NOMO-1 (cell line): ENCODE results near the gene DYRK2.

ENCODE experiments used
- DNase-seq, 2 experiments: peaks; one replicate each; lab custom pipeline; 2025; ENCODE audit not compliant: unreplicated experiment in 2 of 2; lab: John Stamatoyannopoulos, UW

DYRK2 gene

DNA sequence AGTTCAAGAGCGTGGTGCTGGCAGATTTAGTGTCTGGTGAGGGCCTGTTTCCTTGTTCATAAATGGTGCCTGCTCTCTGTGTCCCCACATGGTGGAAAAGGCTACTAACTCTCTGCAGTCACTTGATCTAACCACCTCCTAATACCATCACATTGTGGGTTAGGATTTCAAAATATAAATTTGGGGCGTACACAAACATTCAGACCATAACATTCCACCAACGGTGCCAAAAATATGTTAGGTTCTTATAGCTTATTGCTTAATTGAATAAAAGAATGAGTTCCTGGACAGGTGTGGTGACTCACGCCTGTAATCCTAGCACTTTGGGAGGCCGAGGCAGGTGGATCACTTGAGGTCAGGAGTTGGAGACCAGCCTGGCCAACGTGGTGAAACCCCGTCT, 3.4 kb upstream of the DYRK2 start:
- DNase-seq = no peak

DNA sequence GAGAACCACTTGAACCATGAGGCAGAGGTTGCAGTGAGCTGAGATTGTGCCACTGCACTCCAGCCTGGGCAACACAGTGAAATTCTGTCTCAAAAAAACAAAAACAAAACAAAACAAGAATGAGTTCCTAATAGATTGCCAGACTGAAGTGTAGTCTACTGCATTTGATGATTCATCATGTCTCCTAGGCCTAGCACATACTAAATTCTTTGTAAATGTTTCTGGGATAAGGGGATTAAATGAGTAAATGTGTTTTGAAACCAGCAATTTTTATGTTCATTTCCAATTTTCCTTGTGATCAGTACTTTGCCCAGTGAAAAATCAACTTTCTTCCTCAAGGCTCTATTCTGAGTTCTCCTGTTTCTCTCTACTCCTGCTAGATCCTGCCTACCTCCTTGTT, 2.9 kb upstream of the DYRK2 start:
- no peak for DNase-seq

DNA sequence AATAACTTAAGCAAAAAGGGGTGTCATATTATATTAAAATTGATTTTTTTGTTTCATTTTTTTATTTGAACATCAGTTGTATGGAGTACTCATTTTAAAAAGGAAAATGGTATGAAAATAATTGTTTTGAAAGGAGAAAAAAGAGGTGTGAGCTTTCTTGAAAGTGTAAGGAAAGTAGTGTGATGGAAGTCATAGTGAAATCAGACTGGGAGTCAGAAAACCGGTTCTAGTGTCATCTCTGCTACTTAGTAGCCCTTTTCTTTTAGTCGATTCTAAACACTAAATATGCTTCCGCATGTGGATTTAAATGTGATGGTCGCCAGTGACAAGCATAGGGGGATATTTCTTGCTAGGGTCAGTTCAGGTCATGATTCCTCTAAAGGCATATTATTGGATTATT, 1.8 kb upstream of the DYRK2 start:
- no peak for DNase-seq

DNA sequence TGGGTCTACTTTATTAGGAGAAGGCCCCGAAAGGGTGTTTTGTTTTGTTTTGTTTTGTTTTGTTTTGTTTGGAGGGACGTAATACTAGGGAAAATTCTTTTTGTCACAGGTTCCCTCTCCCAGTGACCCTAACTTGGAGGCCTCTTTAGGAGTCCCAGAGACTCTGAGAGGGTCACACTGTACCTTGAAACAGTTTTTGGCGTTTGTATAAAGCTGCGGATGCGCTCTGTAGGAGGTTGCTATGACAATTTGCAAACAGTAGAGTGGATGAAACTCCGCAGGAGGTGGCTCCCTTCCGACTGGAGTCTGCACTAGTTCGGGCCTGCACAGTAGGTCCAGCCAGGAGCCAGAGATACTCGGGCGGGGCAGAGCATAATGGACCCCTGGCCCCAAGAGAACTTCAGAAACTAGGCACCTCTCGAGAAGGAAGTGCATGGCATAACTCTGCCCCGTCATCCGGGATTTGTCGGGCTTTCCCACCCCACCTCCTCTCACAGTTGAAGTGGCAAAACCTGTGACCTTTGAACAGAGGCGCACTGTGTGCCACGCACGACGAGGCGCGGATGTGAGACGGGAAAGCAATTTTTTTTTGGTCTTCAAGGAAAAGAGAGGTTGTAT, 1.3 kb upstream of the DYRK2 start:
- no peak for DNase-seq

DNA sequence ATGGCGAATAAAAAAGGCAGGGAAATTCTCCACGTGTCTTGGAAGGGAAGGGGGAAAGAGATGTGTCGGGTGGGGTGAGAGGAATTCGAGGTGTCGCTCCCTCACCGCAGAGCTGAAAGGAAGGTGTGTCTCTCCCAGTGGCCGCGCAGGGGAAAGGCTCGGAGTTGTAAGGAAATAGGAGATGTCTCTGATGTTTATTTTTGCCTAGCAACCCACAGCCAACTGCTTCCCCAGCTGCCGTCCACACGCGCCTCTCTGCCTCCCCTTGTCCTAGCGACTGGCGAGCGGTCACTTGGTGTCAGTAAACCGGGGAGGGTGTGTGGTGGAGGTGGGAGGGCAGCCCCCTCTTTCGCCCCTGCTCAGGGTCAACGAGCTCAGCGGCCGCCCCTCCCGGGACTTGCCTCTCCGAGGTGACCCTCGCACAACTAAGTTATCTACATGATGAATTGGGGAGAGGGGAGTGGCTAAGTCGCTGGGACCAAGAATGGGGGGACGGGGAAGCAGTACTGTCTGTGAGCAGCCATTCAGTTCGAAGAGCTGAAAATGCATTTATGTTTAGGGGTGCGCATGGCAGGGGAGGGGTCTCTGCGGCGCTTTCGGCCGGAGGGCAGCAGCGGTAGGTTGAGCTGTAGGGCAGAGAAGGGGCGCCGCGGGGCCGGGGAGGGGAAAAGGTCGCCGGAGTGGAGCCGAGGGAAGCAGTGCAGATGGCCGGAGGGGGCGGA, 585 bp upstream of the DYRK2 start:
- DNase-seq = peak; percentile 66 to 71

DNA sequence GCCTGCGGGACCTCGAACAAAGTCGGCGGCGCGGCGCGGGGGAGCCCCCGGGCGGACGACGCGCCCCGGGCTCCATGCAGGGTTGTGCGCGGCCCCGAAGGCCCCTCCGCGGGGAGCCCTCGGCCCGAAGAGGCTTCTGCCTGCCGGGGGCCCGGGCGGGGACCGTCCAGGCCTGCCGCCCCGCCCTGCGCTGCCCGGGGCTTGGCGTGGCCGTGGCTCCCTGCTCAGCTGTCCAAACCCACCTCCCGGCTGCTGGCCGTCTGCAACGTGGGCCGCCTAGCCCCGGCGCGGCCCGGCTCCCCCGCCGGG, 670 bp downstream of the DYRK2 start:
- no peak for DNase-seq

DNA sequence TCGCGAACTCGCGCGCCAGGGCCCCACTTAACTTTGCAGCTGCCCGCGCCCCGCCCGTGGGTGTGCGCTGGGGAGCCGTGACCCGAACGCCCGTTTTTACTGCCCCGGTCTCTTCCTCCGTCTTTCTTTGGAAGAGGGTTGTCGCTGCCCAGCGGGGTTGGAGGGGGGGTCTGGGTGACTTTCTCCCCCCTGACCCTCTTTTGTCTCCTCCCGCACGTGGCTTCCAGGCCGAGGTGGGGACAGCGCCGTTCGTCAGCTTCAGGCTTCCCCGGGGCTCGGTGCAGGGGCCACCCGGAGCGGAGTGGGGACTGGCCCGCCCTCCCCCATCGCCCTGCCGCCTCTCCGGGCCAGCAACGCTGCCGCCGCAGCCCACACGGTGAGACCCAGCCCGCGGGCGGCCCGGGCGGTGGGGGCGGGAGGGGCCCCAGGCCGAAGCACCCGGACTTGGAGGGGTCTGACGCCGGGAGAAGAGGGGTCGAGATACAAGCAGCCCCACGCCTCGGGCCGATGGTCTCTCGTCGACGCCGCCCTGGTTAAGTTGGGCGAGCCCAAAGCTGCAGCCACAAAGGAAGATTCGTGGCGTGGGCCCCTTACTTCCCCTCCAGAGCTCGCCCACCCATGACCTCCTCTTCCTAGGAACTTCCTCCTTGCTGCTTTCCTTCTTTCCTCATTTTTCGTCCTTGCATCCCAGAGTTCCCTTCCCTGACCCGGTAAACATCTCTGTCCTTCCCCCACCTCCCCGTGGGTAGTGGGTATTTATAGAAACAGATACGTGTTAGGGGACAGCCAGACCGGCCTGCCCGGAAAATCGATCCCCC, 1.2 kb downstream of the DYRK2 start:
- no peak for DNase-seq

DNA sequence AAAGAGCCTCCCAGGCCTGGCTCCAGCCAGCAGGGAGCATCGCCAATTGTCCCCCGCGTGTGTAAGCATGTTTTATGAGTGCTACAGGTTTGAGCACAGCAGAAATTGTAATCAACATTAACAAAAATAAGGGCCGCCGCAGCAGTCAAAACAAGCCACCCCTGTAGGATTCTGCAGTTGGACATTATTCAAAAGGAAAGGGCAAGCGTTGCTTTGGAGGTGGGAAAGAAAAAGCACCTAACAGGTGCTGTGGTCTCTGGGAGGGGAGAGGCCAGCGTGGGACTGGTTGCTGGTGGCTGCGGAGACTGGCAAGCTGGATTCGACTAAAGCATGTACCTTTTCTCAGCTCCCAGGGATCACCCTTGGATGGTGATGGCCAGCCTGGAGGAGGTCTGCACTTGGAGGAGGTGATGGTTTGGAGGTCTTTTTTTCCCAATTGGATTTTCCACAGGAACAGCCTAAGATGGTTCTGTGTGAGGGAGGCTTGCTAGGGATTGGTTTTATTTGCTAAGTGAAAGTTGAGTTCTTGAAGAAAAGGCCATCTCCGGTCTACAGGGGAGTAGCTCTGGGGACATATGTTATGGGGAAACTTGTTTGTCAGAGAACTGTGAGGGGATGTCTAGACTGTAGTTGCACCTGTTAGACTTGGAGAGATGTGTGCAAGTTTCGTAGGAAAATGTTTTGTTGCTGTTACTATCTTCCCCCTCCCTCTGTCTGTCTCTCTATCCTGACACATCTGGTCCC, 2.0 kb downstream of the DYRK2 start:
- no peak for DNase-seq

DNA sequence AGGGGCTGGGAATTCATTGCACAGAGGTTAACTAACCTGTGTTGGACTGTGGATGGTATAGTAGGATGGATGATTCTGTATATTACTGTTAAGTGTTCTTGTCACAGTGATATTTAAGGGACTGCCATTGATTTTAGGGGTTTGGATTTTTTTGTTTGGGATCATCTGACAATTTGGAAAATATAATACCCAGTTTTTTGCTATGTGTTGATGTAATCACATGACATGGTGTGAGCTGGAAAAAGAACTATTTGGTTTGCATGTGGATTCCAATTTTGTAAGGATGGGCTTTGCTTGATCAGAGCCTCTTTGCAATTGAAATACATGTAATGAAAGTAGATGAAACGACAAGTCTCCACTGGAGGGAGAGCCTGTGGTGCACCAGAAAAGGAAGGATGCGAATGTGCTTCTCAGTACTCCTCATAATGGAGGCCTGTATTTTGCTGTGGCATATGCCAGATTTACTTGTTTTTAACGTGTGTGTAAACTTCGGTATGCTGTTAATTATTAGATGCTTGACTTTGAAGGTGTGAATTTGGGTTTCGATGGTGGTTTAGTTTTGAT, 2.7 kb downstream of the DYRK2 start:
- DNase-seq = peak in 1 of 2 experiments; percentile 27

DNA sequence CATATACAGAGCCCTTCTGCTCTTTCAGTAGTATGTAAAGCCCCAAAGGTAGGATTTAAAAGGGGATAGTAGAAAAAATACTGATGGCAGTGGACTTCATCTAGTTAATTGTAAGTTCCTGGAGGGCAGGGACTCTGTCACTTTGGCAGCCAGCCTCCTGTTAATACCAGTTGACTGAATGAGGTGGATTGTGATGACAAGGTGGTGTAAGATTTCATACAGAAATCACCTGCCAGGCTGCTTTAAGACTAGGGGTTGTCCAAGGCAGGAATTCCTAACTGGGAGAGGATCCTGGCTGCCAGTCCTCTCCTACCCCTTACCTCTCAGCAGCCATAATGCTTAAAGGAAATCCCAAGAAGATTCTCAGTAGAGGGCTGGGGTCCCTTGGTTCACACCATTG, 7.3 kb downstream of the DYRK2 start:
- no peak for DNase-seq

DNA sequence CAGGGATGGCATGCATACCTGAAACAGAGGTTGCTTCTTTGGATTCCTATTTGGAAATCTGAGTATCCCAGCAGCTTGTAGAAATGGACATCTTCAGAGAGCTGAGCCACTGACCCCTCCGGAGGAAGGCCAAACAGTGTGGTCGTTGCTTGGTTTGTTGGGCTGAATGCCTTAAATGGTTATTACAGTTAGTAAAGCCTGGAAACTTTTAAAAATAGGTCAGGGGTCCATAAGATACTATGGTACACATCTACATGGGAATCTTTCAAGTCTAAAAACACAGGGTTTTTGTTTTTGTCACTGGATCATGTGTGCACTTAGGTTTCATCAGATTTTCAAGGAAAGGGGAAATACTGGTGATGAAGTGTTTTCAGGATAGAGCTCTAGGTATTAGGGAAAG, 7.7 kb downstream of the DYRK2 start:
- no peak for DNase-seq

DNA sequence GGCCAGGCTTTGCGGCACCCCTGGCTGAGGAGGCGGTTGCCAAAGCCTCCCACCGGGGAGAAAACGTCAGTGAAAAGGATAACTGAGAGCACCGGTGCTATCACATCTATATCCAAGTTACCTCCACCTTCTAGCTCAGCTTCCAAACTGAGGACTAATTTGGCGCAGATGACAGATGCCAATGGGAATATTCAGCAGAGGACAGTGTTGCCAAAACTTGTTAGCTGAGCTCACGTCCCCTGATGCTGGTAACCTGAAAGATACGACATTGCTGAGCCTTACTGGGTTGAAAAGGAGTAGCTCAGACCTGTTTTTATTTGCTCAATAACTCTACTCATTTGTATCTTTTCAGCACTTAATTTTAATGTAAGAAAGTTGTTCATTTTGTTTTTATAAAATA, 9.9 kb downstream of the DYRK2 start:
- no peak for DNase-seq

DNA sequence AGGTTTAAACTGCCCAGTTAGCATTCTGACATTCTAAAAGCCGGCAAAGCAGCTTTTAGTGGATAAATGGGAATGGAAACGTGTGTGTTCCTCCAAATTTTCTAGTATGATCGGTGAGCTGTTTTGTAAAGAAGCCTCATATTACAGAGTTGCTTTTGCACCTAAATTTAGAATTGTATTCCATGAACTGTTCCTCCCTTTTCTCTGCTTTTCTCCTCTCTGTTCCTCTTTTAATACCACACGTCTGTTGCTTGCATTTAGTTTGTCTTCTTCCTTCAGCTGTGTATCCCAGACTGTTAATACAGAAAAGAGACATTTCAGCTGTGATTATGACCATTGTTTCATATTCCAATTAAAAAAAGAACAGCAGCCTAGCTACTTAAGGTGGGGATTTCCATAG, 10.7 kb downstream of the DYRK2 start:
- no peak for DNase-seq

DNA sequence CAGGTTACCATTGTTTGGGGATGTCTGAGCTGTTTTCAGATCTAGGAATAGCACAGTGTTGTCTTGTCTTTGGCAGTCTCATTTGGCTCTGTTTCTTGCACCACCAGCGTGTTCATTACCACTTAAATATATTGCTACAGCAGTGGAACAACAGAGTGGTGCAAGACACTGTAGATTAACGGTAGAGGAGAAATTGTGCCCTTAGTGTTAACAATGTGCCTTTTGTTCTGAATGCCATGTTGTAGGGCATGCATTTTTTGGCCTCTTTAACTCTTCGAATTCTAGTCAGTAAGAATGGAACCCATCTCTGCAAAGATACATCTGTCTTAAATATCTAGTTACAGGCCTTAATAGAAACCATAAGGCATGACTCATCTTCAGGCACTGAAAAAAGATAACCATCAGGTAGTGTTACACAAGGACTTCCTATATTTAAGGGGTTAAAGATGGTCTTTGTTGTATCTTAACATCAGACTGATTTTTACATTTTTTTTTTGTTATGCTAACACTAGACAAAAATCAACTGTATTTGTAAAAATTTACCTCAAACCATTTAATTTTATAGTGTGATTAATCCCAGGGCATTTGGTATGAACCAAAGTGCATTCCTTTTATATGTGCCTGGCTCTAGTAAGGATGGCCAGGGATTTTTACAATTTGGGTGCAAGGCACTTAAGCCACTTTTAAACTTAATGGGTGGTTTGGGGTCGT, 12.9 kb downstream of the DYRK2 start:
- DNase-seq = peak in 1 of 2 experiments; percentile 6

DNA sequence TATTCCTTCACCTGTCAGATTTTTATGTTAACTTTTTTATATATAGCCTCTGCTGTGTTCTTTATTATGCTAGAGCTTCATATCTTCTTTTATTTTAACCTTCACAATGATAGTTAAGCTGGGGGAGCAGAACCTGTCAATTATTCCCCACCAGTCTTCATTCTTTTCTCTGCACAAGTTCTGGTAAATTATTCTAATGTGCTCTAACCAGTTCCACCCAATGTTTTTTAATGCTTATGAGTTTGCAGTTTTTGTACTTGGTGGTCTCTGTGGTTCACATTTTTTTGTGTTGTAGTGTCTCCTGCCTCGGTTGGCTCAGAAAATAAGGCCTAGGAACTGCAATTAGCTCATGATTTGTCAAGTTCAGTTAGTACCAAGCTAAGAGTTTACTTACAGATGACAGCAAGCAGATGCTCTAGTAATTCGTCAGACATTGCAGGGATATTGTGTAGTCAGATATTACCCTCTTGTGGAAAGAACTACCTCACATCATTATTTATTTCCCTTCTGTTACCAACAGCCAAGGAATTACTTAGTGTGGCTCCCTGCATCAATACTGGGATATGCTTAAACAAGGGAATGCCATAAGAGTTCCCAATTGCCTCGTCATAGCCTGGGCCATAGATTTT, 14.5 kb downstream of the DYRK2 start:
- no peak for DNase-seq

DNA sequence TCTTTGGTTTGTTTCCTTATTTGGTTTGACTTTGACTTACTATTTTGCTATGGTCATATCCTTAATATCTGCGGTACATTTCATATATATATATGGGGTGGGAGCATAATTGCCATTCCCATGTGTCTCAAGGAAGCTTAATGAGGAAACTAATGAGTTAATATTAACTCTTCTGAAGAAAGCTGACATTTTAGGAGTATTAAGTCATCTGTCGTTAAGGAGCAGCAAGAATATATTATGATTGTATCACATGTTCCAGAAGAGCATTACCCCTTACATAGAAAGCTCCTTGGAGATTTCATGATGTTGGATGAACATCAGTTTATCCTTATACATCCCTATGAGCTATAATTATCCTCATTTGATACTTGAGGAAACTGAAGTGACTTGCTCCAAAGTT, 15.6 kb downstream of the DYRK2 start:
- DNase-seq = no peak

DNA sequence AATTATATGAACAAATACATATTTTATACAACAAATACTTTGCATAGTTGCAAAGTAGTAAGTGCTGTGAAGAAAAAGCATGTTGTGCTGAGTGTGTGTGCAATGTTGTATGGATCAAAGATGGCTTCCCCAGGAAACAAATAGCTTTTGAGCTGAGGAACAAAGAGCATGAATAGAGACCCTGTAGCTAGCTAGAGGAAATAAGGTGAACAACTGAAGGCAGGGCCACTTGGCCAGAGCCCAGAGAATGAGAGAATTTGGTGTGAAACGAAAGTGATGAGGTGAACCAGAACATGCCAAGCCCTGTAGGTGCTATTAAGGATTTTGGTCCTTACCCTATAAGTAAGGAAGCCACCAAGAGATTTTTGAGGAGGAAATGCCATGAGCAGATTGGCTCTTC, 17.1 kb downstream of the DYRK2 start:
- DNase-seq = no peak

DNA sequence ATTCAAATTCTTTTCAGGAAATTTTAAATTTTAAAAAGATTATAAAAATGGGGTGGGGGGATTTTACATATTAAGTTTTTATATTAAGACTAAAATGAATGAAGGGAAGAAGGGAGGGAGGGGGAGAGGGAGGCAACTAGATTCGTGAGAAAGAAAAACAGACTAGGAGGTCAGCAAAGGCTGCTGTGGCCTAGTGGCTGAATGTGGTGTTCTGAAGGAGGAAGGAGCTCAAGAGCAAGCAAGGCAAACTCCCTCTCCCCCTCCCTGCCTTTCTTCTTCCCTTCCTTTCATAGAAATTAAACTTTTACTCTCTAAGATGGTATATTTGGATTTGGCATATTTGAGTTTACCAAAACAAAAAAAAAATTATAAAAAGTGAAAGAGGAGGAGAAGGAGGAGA, 18.1 kb downstream of the DYRK2 start:
- no peak for DNase-seq

DNA sequence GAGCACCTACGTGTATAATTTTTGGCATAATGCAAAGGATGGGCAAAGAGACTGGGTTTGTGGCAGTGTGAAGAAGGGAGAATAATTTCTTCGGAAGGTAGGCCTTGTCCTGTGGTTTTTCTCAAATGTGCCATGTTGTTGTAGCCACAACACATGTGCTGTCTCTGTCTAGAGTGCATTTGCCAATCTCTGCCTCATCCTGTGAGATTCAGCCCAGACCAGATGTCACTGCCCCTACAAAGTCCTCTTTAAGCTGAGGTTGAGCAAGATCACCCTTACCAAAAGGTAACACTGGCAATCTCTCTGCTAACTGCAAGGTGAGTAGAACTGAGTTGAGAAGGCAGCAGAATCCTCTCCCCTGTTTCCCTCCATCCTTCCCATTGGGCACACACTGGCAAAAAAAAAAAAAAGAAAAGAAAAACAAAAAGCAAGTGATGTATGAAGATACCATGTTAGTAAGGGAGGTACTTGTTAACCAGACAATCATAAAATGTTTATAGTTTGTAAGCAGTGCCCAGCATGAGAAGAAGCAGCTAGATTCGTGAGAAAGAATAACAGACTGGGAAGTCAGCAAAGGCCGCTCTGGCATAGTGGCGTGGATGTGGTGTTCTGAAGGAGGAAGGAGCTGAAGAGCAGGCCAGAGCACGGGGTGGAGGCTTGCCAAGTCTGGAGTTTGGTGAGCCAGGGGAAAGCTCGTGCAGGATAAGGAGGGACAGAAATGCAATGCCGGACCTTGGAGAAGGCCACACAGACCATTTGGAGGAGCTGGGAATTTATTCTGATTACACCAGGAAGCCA, 18.9 kb downstream of the DYRK2 start:
- no peak for DNase-seq
